NCI-H2081 (cell line): ENCODE results near the gene TMEM86A.

Experiments
- DNase-seq, 2 experiments: peaks; one replicate each; lab custom pipeline; 2025; lab: John Stamatoyannopoulos, UW

TMEM86A gene

DNA sequence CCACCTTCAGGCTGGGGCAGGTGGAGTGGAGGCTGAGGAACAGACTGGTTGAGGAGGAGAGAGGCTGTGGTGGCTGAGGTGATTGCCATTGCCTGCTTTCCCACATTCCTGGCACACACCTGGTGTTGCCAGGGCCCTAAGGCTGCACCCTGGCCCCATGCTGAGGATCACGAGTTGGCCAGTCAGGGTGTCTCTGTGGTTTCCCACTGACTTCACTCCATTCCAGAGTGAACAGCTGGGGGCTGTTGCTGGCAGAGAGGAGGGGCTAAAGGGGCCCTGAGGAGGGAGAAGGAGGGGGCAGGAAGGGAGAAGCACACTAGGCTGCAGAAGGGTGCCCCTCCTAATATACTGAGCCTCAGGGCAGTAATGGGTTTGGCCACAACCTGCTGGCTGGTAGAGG lies 1.8 kb downstream of the TMEM86A start:
- DNase-seq: no peak

DNA sequence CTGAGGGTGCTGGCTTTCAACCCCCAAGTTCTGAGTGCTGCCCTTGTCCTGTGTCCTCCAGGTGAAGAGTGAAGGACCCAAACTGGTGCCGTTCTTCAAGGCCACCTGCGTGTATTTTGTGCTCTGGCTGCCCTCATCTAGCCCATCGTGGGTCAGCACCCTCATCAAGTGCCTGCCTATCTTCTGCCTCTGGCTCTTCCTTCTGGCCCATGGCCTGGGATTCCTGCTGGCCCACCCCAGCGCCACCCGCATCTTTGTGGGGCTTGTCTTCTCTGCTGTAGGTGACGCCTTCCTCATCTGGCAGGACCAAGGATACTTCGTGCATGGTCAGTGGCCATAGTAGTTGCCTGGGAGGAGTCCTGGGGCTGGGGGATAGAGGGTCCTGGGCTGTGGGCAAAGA lies 2.3 kb downstream of the TMEM86A start:
- DNase-seq: no peak

DNA sequence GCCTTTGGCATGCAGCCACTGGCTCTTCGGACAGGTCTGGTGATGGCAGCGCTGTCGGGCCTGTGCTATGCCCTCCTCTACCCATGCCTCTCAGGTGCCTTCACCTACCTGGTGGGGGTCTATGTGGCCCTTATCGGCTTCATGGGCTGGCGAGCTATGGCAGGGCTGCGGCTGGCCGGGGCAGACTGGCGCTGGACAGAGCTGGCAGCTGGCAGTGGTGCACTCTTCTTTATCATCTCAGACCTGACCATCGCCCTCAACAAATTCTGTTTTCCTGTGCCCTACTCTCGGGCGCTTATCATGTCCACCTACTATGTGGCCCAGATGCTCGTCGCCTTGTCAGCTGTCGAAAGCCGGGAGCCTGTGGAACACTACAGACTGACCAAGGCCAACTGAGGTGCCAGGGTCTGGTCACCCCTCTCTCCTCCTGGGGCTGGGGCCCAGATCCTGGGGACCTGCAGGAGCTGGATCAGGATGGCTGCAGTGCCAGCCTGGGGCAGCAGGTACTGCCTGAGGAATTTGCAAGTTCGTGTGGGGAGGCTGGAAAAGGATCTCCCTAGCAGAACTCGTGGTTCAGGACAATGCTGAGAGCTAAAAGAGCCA lies 3.1 kb downstream of the TMEM86A start:
- no peak for DNase-seq

DNA sequence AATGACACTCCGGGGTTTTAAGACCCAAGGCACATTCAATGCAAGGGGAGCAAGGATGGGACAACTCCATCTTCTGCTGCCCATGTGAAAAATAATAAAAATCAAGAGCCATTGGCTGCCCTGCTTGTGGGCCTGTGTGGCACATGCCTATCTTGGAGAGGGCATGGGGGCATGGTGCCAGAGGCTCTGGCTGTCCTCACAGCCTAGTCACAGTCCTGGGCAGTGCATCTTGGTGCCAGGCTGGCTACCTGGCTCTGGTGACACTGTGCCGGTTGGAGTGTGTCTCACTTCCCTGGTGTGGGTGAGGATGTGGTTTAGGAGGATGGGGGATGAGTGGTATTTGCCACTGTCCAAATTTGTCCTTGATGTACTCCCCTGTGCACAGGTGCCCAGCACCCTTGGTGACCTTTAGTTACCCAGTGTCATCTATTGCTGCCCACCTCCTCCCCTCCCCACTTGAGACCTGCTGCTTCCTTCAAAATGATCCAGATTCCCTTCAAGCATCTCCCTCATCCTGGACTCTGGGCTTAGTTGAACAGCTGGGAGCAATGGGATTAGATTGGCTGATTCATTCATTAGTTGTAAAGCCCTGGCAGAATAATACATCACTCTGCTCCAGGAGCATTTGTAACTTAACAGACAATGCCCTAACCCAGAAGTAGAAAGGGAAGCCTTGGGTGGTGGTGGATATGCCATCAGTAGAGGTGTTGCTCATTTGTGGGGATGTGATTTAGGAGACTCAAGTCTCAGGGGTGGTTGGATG lies 4.6 kb downstream of the TMEM86A start:
- no peak for DNase-seq

DNA sequence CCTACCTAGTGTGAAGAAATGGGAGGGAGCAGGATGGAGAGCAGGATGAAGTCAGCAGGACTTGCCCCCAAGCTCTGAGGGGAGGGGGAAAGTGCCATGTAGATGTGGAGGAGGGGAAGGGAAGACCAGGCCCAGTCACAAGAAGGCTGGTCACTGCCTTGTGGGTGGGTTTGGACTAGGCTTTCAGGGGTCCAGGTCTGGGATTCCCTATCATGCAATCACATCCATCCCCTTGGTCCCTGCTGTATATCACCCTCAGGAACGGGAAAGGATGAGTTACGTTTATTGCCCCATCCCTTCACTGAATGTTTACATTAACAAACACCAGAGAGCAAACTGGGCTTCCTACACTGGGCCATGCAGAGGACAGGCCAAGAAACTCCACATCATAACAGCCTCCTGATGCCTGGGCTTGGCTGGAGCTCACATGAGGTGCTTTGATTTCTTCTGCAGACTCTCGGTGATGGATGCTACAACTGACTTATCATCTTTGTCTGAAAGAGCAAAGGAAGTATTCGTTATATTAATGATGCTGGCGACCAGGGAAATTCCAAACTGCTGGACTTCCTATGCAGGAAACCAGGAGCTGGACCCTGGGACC lies 5.6 kb downstream of the TMEM86A start:
- DNase-seq: no peak

DNA sequence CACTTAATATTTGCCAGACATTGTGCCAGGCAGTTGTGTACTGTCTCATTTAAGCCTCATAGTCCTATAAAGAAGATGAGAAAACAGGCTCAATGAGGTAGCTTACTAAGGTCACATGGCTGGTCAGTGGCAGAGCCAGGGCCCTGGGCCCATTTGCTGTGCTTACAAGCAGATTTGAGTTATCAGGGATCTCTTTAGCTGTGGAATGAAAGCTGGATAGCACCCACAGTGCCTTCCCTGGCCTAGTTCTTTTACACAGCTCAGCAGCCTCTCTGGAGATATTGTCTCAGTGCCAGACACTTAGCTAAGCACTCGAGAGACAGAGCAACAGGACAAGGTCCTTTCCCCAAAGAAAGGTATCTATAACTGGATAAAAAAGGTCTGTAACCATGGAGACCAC lies 6.1 kb downstream of the TMEM86A start:
- DNase-seq: no peak

DNA sequence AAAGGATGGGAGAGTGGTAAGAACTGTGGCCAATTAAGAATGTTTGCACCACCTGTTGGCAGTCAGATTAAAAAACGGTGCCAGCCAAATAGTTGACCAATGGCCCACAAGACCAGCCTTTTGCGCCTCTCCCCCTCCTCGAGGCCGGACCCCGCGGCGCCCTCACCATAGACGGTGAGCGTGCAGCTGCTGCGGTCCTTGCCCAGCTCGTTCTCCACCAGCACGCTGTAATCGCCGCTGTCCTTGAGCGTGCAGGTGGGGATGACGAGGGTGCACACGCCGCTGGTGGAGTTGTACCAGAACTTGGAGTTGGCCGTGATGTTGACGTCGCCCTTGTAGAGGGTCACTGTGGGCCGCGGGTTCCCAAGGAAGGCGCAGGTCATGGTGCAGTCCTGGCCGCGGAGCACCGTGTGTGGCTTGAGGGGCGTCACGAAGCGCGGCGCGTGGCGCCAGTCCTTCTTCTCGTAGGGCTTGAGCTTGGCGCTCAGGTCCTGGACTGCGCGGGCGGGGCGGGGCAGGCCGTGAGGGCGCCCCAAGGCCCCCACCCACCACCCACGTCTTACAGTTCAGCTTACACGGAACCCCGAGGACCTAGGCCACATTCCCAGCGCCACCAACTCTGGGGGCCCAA lies 7.2 kb downstream of the TMEM86A start:
- peak in 1 of 2 experiments; percentile 6 for DNase-seq

DNA sequence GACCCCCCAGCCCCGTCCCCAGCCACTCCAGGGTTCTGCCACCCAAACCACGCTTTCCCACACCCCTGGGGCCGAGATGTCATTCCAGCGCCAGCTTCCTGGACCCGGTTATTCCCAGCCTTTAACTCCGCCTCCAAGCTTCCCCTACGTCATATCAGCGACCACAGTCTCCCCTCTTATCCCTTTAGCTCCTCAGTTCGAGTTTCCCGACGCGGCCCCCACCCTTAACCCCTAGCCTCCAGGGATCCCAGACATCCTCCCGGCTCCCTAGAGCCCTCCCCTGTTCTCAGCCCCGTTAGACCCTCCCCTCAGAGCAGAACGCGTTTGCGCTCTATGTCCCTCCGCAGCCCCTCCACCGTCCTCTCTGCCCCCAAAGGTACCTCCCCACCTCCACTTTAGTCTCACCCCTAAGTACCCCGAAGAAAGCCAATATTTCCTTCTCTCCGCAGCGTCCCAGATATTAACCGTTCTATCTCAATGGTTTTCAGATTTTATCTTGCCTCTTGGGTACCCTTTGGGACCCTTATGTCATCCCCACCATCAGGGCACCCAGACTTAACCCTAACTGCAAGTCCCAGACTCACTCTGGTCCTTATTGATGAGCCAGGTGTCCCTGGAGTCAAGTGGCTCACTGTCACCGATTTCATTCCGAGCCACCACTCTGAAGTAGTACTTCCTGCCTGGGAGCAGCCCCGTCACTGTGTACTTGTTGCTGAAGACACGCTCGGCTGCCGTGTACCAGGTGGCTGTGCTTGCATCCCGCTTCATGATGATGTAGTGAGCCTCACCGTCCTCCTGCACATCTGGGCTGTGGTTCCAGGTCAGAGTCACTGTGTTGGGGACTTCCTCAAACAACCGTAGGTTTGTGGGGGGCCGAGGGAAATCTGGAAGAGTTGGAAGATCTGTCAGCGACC lies 8.0 kb downstream of the TMEM86A start:
- peak; percentile 69 to 75 for DNase-seq

DNA sequence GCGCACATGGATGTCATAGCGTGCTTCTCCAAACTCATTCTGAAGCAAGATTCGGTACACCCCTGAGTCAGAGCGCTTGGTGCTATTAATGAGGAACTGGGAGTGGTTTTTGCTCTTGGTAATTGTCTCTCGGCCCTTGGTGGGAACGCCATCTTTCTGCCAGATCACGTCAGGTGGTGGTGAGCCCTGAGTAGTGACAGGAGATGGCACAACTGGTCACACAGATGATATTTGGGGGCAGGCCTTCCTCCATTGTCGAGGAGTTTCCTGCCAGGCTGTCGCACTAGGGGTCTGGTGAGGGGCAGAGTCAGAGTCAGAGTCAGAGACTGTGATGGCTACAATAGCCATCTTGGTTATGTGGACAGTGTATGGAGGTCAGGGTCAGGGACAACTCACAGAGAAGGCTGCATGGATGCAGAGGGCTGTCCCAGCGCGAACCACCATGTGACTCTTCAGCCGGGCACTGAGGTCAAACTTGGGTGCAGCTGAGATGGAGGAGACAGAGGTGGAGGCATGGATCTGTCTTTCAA lies 9.3 kb downstream of the TMEM86A start:
- DNase-seq: no peak

DNA sequence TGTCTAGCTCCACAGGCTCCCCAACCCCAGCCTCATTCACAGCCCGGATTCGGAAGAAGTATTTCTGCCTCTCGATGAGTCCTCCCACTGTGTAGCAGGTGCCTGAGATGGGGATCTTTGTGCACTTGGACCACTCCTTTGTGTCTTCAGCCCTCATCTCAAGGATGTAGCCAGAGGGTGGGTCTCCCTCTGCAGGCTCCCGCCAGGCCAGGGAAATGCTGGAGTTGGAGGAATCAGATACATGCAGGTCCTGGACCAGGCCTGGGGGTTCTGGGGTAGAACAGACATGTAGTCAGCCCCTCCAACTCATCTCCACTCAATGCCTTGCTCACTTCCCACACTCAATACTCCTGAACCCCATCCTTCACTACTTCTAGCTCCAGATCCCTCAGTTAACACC lies 10.8 kb downstream of the TMEM86A start:
- DNase-seq: no peak

DNA sequence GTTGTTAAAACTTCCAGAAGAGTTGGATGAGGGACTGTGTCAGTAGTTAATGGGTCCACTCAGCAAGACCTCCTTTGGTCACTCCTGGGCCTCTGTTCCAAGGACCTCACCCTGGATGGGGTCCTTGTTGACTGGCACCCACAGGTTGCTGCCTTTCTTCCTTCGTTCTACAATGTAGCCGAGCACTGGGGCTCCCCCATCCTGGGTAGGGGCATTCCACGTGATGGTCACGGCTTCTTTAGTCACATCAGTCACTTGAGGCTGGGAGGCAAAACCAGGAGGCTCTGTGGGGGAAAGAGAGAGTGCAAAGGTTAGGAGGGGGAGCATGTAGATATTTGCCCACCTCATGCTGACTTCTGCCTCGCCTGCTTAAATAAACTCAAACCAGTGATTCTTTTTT lies 12.0 kb downstream of the TMEM86A start:
- no peak for DNase-seq

DNA sequence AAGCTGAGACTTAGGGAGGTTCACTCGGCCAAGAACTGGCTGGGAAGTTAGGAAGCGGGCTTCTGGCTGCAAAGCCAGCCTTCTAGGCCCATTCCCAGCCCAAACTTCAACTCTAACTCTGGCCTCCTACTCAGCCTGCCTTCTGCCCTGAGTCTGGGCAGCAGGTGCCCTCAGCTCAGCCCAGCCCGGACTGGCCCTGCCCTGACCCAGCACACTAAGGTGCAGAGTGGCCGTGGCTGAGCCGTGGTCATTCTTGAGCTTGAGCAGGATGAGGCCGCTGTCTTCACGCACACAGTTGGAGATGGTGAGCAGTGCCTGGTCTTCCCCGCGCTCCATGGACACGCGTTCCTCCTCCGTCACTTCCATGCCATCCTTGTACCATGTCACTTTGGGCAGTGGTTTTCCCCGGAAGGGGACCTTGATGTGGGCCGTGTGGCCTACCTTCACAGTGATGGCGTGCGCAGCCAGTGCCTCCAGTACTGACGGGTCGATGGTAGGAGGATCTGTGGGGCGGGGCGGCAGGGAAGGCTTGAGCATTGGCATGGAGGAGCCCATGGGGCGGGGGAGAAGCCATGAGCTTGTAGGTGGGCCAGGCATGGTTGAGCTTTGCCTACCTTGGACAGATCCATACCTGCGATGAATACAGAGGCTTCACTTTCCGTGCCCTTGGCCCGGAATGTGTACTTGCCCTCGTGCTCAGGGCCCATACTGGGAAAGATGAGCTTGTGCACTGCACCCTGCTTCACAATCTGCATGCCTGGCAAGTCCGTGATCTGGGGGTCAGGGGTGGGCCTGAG lies 15.3 kb downstream of the TMEM86A start:
- no peak for DNase-seq

DNA sequence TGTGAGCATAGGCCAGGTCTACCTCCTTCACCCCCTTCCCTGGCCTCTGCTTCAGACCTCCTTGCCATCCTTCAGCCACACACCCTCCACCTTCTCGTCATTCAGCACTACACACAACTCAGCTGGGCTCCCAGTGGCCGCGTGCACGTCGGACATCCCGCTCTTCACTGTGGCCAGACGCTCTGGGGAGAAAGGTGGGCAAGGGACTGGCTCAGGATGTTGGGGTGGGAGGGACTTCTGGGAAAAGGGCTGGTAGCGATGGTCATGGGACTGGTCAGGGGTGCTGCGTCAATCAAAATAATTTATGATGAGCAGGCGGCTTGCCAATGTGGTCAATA lies 15.8 kb downstream of the TMEM86A start:
- no peak for DNase-seq

DNA sequence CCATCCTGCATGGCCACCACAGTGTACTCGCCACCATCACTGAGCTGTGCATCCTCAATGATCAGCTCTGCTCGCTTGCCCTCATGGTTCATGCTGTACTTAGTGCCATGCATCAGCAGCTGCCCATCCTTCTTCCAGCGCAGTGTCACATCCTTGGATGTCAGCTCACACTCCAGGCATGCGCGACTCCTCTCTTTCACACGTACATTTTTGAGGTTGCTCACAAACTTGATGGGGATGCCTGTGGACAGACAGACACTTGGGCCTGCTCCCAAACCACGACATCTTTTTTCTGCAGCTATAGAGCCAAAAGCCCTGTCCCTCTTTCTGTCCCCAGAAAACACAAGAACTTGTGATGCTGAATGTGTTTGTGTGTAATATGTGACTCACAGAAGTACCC lies 16.9 kb downstream of the TMEM86A start:
- DNase-seq: no peak

DNA sequence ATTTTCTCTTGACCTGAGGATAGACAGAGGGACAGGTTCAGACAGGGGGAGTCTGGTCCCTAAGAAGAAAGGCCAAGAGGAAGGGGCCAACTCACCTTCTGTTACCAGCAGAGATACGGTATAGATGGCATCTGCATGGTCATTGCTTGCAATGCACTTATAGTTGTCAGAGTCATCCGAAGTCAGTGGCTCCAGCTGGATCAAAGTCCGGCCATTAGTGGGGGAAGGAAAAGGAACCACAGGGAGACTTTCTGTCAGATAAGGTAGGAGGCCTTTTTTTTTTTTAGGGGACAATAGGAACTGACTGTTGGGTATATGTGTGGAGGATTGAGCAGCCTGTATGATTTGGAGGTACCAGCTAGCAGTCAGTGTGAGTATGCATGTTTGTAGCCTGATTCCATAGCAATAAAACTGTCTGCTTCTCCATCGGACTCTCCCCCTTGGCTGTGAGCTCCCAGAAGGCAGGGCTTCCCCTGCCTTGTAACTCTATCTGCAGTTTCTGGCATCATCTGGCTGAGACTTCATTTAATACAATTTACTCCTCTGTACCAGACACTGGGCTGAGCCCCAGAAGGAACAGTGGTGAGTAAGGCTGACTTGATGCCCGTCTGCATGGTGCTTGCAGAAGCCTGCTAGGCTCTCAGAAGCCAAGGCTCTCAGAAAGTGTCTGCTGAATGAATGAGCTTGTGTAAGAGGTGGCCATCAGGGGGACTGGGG lies 21.7 kb downstream of the TMEM86A start:
- DNase-seq: no peak

DNA sequence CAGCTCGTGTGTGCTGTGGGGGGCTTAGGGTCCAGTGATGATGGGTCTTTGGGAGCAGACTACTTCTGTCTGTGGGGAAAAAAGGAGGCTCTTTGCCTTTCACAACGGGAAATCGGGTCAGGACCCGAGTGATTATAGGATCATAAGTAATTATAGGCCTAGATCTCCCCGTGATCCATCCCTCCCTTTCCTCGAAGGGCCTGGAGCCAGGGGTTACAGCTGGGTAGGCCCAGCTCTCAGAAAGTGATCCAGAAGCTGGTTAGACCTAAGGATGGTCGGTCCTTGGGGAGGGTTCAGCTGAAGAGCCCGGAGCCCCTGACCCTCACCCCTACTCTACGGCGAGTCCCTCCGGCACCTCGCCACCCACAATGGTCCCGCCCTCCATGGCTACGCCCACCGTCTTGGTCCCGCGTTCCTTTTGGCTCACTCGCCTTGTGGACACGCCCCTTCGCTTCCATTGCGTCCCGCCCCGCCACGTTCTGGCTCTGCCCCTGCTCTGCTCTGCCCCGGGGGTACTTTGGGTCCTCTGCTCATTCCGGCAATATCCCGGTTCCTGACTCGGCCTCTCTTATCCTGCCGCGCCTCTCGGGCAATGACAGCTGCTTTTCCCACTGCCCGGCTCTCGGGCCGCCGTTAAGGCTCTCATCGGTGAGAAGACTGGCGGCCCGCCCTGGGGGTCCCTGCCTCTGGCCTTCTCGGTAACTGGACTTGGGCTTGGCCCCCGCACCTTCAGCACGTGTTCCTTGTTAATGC lies 22.4 kb downstream of the TMEM86A start:
- DNase-seq: peak; percentile 70 to 77

DNA sequence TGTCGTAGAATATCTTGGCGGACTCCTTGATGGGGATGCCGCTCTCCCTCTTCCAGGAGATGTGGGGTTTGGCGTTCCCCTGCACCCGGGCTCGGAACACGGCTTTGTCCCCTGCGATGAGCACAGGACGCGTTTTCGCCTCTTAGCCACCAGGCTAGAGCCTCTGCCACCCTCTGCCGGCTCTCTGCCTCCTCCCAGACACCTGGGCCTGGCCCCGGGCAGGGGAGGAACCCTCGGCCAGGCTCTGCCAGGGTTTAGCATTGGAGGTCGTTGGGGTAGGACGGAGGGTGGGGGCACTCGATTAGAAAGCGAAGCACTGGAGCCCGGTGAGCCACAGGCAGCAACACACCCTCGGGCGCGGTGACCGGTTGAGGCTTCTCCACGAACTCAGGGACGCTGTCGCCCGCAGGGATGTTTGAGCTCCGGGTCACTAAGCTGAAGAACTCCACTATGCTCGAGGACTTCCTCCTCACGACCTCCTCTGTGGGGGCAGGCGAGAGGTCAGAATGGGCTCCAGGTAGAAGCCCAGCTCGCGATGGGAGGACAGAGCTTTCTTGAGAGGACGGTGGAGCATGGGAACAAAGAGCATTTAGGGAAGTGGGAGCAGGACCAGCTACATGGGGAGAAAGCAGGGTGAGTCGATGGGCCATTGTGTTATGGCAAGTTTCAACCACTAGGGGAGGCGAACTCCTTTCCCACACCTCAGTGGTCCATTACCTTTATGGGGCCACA lies 23.1 kb downstream of the TMEM86A start:
- peak; percentile 23 to 54 for DNase-seq

DNA sequence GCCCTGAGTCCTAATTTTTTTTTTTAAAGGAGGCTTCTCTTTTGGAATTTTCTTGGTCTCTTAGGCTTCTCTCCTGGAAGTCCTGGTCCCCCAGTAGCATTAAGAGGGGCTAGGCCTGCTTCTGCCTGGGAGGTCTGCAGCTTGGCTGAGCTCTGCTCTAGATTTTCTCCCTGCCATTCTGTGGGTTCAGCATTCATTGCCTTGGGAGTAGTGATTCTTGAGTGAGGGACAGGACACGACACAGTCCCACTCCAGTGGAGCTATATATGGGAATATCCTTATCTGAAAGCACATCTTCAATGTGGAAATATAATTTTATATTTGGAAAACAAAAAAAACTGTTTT lies 23.7 kb downstream of the TMEM86A start:
- no peak for DNase-seq

DNA sequence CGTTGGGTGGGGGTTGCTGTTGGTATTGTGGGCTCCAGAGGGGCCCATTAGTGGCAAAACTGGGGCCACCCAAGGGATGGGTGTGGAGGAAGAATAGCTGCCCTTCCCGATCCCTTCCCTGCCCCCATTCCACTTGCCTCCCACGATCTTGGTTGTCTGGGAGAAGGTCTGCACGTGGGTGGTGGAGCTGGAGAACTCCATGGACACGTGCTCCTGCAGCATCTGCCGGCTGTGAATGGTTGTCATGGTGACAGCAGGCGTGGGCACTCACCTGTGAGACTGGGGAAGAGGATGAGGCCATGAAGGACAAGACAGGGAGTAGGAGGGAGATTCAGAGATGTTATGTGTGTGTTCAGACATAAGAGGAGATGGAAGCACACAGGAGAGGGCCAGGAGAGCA lies 25.4 kb downstream of the TMEM86A start:
- DNase-seq: no peak
